IPS-11a (cell line): Measurements from ENCODE around the gene TUFM.
"Not testable (repeated sequence)": the region's sequence is repeated elsewhere in the genome, so short reads cannot be mapped to it uniquely, and the experiment has no call there.

Experiments used
- H3K4me3 ChIP-seq: one replicate; pipeline ENCODE4 v1.5.1; 2013; ENCODE audit warnings: low read depth, low read length, control low read depth

Gene TUFM

GRCh38 chr16:28839004-28839639 is 7.0 kb downstream of the TUFM start:
- H3K4me3 ChIP-seq: no peak overlapping the region

- H3K4me3 ChIP-seq: no peak overlapping the region
Measured at GRCh38 chr16:28838558-28838918, 7.6 kb downstream of the TUFM start.

- no peak overlapping the region for H3K4me3 ChIP-seq
Measured at GRCh38 chr16:28837672-28838557, 8.2 kb downstream of the TUFM start.

- no peak overlapping the region for H3K4me3 ChIP-seq
Measured at GRCh38 chr16:28836761-28837064, 9.4 kb downstream of the TUFM start.

GRCh38 chr16:28835864-28836760 is 10.0 kb downstream of the TUFM start:
- H3K4me3 ChIP-seq: no peak overlapping the region

GRCh38 chr16:28834873-28835863 is 11.0 kb downstream of the TUFM start:
- no peak overlapping the region for H3K4me3 ChIP-seq

GRCh38 chr16:28834349-28834748 is 11.8 kb downstream of the TUFM start:
- no peak overlapping the region for H3K4me3 ChIP-seq

GRCh38 chr16:28830531-28830930 is 15.6 kb downstream of the TUFM start:
- no peak overlapping the region for H3K4me3 ChIP-seq

- no peak overlapping the region for H3K4me3 ChIP-seq
Measured at GRCh38 chr16:28829747-28830146, 16.4 kb downstream of the TUFM start.

GRCh38 chr16:28826141-28826540 is 20.0 kb downstream of the TUFM start:
- no peak overlapping the region for H3K4me3 ChIP-seq

- peak overlapping the region; percentile 97 for H3K4me3 ChIP-seq
Measured at GRCh38 chr16:28824717-28824973, 21.5 kb downstream of the TUFM start.

- H3K4me3 ChIP-seq: peak overlapping the region; percentile 97
Measured at GRCh38 chr16:28823873-28824716, 22.1 kb downstream of the TUFM start.

- H3K4me3 ChIP-seq: peak overlapping the region; percentile 97
Measured at GRCh38 chr16:28823291-28823872, 22.8 kb downstream of the TUFM start.

- H3K4me3 ChIP-seq: peak within 1 kb of the TSS; percentile 97
Measured at GRCh38 chr16:28822520-28823290, 23.4 kb downstream of the TUFM start, which contains the start of gene ATXN2L. Gene ATXN2L (plus strand): TSS chr16:28822999. CDS start chr16:28823260, 261 bp downstream.

- H3K4me3 ChIP-seq: peak overlapping the region; percentile 97
Measured at GRCh38 chr16:28821874-28822519, 24.2 kb downstream of the TUFM start.

- H3K4me3 ChIP-seq: not testable (repeated sequence)
Measured at GRCh38 chr16:28820546-28820945, 25.6 kb downstream of the TUFM start.

- no peak overlapping the region for H3K4me3 ChIP-seq
Measured at GRCh38 chr16:28820016-28820415, 26.1 kb downstream of the TUFM start.
